ENCODE measurements around the gene TRIM50.
"Not testable (repeated sequence)": the region's sequence is repeated elsewhere in the genome, so short reads cannot be mapped to it uniquely, and the experiment has no call there.

- not testable (repeated sequence) for TF ChIP-seq CTCF (conservative IDR thresholded peaks at IDR 0.05; ENCODE audit: low read depth in 2 of 2); POLR2AphosphoS5 (IDR thresholded peaks at IDR 0.05; ENCODE audit: low read depth); ETS1 (IDR thresholded peaks at IDR 0.05); REST (IDR thresholded peaks at IDR 0.05; ENCODE audit: unreplicated experiment); EZH2phosphoT487 (IDR thresholded peaks at IDR 0.05; ENCODE audit: unreplicated experiment); JUNB (IDR thresholded peaks at IDR 0.05; ENCODE audit: unreplicated experiment); EZH2 (IDR thresholded peaks at IDR 0.05; ENCODE audit: low read depth, unreplicated experiment); CREB1 (CRISPR knock-in tag; IDR thresholded peaks at IDR 0.05; ENCODE audit: low read depth); STAT1 (IDR thresholded peaks at IDR 0.05; ENCODE audit: unreplicated experiment); ZNF114 (CRISPR knock-in tag; IDR thresholded peaks at IDR 0.05); ZNF462 (CRISPR knock-in tag; IDR thresholded peaks at IDR 0.05); ZNF331 (CRISPR knock-in tag; IDR thresholded peaks at IDR 0.05; ENCODE audit: low read depth)
These were observed 4.3 kb downstream of the TRIM50 start for GRCh38 chr7:73323434-73324080.

Data from GM23338 (cell line).